AG10803 (cell line): ENCODE results near the gene GHRH.

Source experiments
- DNase-seq: peaks from one replicate; pipeline ENCODE4 v3.0.0; 2010; ENCODE audit warnings: low read depth
- H3K4me3 ChIP-seq: 2 replicates; pipeline ENCODE4 v1.5.1; 2011; ENCODE audit warnings: mild to moderate bottlenecking, low read length, control low read depth
- TF ChIP-seq, protein P1 (sequence below): conservative IDR thresholded peaks from 2 replicates; pipeline ENCODE4 v1.5.1; 2011; ENCODE audit warnings: mild to moderate bottlenecking, low read length, control low read depth, inconsistent platforms

Gene GHRH

DNA sequence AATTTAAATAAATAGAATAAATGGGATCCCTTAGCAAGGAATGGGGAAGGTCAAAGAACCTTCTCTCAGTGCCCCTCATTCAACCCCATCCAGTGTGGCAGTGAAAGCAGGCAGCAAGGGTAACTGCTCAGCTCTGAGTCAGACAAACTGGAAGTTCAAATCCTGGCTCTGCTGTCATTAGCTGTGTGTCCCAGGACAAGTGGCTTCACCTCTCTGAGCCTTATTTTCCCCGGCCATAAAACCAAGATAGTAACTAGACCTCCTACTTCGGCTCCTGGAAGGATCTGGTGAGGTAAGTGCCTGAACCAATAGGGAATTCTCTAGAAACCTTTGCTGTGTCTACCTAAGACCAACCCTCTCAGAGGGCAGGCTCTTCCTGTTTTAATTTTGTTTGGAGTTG, 4.1 kb downstream of the GHRH start:
- DNase-seq = no peak
- no peak overlapping the region for H3K4me3 ChIP-seq
- TF ChIP-seq, protein P1, sequence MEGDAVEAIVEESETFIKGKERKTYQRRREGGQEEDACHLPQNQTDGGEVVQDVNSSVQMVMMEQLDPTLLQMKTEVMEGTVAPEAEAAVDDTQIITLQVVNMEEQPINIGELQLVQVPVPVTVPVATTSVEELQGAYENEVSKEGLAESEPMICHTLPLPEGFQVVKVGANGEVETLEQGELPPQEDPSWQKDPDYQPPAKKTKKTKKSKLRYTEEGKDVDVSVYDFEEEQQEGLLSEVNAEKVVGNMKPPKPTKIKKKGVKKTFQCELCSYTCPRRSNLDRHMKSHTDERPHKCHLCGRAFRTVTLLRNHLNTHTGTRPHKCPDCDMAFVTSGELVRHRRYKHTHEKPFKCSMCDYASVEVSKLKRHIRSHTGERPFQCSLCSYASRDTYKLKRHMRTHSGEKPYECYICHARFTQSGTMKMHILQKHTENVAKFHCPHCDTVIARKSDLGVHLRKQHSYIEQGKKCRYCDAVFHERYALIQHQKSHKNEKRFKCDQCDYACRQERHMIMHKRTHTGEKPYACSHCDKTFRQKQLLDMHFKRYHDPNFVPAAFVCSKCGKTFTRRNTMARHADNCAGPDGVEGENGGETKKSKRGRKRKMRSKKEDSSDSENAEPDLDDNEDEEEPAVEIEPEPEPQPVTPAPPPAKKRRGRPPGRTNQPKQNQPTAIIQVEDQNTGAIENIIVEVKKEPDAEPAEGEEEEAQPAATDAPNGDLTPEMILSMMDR = no peak

GRCh38 chr20:37256286-37256685, 5.3 kb downstream of the GHRH start:
- TF ChIP-seq, protein P1 = no peak
- no peak for DNase-seq
- no peak overlapping the region for H3K4me3 ChIP-seq

DNA sequence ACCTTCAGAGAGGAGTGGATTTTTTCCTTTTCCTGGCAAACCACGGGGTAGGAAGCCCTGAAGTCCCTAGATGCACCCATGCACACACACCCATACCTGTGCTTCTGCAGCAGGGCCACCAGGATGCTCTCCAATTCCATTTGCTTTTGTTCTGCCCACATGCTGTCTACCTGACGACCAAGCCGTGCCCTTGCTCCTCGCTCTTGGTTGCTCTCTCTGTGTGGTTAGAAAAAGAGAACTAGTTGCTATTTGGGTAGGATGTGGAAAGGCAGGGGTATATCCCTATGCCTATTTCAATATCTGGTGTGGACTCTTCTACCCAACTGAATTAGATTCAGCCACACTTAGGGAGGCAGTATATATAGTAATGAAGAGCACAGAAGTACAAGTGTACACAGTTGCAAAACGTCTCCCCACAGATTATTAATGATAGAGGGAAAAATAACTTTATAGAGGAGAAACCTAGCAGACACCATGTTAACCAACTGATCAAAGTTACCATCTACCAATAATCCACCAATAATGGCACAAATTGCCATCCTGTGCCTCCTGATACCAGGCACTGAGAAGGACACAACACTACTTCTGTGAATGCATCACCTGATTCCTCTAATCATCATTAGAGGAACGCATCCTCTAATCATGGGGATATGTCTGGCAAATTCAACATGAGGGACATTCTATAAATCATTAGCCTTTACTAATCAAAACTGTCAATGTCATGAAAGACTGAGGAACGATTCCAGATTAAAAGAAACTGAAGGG, 7.3 kb downstream of the GHRH start:
- no peak overlapping the region for H3K4me3 ChIP-seq
- DNase-seq = no peak
- TF ChIP-seq, protein P1 = no peak

DNA sequence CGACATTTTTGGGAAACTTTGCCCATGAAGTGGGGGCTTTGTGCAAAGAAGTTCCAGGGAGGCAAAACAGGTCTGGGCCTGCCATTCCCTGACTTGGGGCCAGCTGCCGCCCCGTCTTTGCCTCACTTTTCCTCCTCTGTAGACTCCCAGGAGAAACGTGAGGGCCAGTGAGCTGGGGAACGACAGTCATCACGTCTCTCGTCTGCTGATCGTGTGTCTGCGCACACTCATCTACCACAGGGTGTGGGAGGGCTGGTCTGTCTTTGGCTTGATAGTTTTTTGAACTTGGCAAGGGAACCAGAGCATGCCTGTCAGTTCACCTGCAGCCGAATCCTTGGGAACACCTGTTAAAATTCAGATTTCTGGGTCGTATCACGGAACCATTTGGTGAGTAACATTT, 8.5 kb downstream of the GHRH start:
- TF ChIP-seq, protein P1 = no peak
- H3K4me3 ChIP-seq = no peak overlapping the region
- DNase-seq = no peak

DNA sequence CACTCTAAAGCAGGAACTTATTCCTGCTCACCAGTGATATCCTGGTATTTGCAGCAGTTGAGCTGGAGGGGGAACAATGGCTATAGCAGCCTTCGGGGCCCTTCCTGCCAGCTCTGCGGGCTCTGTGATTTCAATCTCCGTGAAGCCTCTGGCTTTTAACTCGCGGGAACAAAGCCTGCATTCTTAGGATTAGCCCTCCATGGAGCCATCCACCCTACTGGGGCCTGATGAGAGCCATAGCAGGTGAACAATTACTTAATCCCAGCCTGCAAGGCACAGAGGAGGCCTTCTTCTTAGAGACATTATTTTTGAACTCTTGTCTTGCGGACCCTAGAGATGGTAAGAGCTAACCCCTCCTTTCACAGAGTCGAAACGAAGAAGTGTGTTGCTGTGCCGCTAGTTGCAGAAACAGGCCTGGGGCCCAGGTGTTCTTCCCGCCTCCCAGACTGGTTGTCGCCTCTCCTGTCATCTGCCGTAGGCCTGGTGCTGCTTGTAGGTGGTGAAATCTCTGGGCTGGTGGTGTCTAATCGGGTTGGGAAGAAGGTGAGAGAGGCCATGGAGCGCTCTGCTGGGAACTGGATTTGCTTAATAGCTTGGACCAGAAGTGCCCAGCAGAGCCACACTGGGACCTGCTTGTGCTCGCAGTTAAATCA, 9.7 kb downstream of the GHRH start:
- TF ChIP-seq, protein P1 = no peak
- H3K4me3 ChIP-seq = no peak overlapping the region
- no peak for DNase-seq

DNA sequence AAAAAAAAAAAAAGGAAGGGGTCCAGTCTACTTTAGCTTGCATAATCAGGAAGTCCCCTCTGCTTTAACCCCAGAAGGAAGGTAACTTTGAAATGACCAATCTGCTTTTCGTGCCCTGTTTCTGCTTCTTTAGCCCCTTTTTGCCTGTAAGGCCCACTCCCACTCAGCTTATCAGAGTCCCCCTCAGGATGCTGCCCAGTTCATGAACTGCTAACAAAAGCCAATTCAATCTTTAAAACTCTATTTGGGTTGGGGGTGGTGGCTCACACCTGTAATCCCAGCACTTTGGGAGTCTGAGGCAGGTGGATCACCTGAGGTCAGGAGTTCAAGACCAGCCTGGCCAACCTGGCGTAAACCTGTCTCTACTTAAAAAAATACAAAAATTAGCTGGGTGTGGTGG, 12.3 kb downstream of the GHRH start:
- DNase-seq = no peak
- TF ChIP-seq, protein P1 = no peak
- no peak overlapping the region for H3K4me3 ChIP-seq

- no peak overlapping the region for H3K4me3 ChIP-seq
- TF ChIP-seq, protein P1 = no peak
These were observed 14.1 kb downstream of the GHRH start for GRCh38 chr20:37247547-37247946.

More at GRCh38 chr20:37247547-37247946, 14.1 kb downstream of the GHRH start:
- DNase-seq = no peak
